A549 (cell line): Measurements from ENCODE around the gene DPAGT1. TPM values are rescaled to one million over a fixed set of nuclear protein-coding genes. Genes with fewer than 3 reads are reported as not detected.

Experiments used
- ATAC-seq, 2 experiments: fragments of 200-7000 bp in 1 of 2; fragments of >200 bp in 1 of 2; cut with Nextera tagmentation in 1 of 2; cut with Tn5 transposase in 1 of 2; 3 replicates each; pipeline versions ENCODE4 v1.8.0 to v1.9.1; 2018 to 2020; ENCODE audit warnings: mild to moderate bottlenecking in 1 of 2, moderate library complexity in 1 of 2
- CTCF ChIA-PET: fragments of 300-600 bp; sonication (Branson Sonifier 250); formaldehyde crosslinking; extraction: SDS; loops from one replicate; lab custom pipeline; 2021; ENCODE audit warnings: antibody characterized with exemption, inconsistent platforms; lab: Yijun Ruan, JAX
- POLR2A ChIA-PET: fragments of 350-600 bp; formaldehyde crosslinking; extraction: SDS; loops from one replicate; lab custom pipeline; 2021; ENCODE audit warnings: antibody characterized with exemption, inconsistent platforms; lab: Yijun Ruan, JAX
- DNase-seq, 2 experiments: peaks; one replicate each; pipeline versions ENCODE4 v3.0.0 to v3.0.0-alpha.2; 2011 to 2016; ENCODE audit warnings: low read depth in 1 of 2, low spot score in 1 of 2
- FAIRE-seq: peaks from 2 replicates; lab custom pipeline; 2011; peaks lifted over from hg19 to GRCh38; lab: Jason Lieb, UNC
- H3K27ac ChIP-seq, 2 experiments: fragments of >200 bp; sonication (Bioruptor Twin); formaldehyde crosslinking; 3 replicates each; pipeline ENCODE4 v1.5.1; 2016 to 2017
- H3K4me1 ChIP-seq: fragments of >200 bp; sonication (Bioruptor Twin); formaldehyde crosslinking; 3 replicates; pipeline ENCODE4 v1.6.1; 2016
- H3K4me2 ChIP-seq: fragments of >200 bp; sonication (Bioruptor Twin); formaldehyde crosslinking; 3 replicates; pipeline ENCODE4 v1.6.1; 2016
- H3K4me3 ChIP-seq: fragments of >200 bp; sonication (Bioruptor Twin); formaldehyde crosslinking; 3 replicates; pipeline ENCODE4 v1.5.1; 2016
- H3K9me3 ChIP-seq: fragments of >200 bp; sonication (Bioruptor Twin); formaldehyde crosslinking; 3 replicates; pipeline ENCODE4 v1.6.1; 2016
- CEBPB ChIP-seq, 2 experiments: fragments of >200 bp in 1 of 2; sonication (Bioruptor Twin) in 1 of 2; formaldehyde crosslinking in 1 of 2; IDR thresholded peaks; 2 replicates each; pipeline ENCODE4 v1.6.1; 2012 to 2016
- CHD2 ChIP-seq: fragments of 150-350 bp; IDR thresholded peaks from 2 replicates; pipeline ENCODE4 v1.6.1; 2014; ENCODE audit warnings: low read length; ENCODE audit not compliant: partially characterized antibody
- CHD4 ChIP-seq: fragments of 200-600 bp; sonication (generic); IDR thresholded peaks from 2 replicates; pipeline ENCODE4 v1.6.1; 2016; ENCODE audit warnings: antibody characterized with exemption, mild to moderate bottlenecking, borderline replicate concordance
- FOXS1 ChIP-seq: fragments of 250-450 bp; sonication (Bioruptor Pico); IDR thresholded peaks from 2 replicates; pipeline ENCODE4 v1.5.0; 2020; ENCODE audit warnings: mild to moderate bottlenecking, moderate library complexity
- HDAC2 ChIP-seq: fragments of 200-600 bp; sonication (generic); IDR thresholded peaks from 2 replicates; pipeline ENCODE4 v1.6.1; 2016
- HEYL ChIP-seq: fragments of 250-450 bp; sonication (Bioruptor Pico); IDR thresholded peaks from 2 replicates; pipeline ENCODE4 v1.8.0; 2021; ENCODE audit warnings: mild to moderate bottlenecking, moderate library complexity
- HOXB13 ChIP-seq: fragments of 250-450 bp; sonication (Bioruptor Pico); IDR thresholded peaks from 2 replicates; pipeline ENCODE4 v1.5.0; 2020; ENCODE audit warnings: low read depth, mild to moderate bottlenecking, moderate library complexity
- JUNB ChIP-seq: fragments of >200 bp; sonication (Bioruptor Twin); formaldehyde crosslinking; IDR thresholded peaks from 2 replicates; pipeline ENCODE4 v1.6.1; 2016
- KDM1A ChIP-seq: fragments of 200-600 bp; sonication (generic); IDR thresholded peaks from 2 replicates; pipeline ENCODE4 v1.6.1; 2016; ENCODE audit warnings: low read depth, mild to moderate bottlenecking
- MAFK ChIP-seq: fragments of 450-650 bp; IDR thresholded peaks from 2 replicates; pipeline ENCODE4 v1.6.1; 2014; ENCODE audit not compliant: partially characterized antibody
- NPAS2 ChIP-seq: fragments of 250-450 bp; sonication (Bioruptor Pico); IDR thresholded peaks from 2 replicates; pipeline ENCODE4 v1.8.0; 2022; ENCODE audit warnings: mild to moderate bottlenecking, moderate library complexity, borderline replicate concordance
- RAD21 ChIP-seq, 2 experiments: fragments of >200 bp in 1 of 2; sonication (Bioruptor Twin) in 1 of 2; formaldehyde crosslinking in 1 of 2; IDR thresholded peaks in 1 of 2; conservative IDR thresholded peaks in 1 of 2; 2 replicates in 1 of 2; 3 replicates in 1 of 2; pipeline ENCODE4 v1.6.1; 2012 to 2018; ENCODE audit warnings: inconsistent platforms in 1 of 2
- RARB ChIP-seq: fragments of 250-450 bp; sonication (Bioruptor Pico); IDR thresholded peaks from 2 replicates; pipeline ENCODE4 v1.8.0; 2021; ENCODE audit warnings: mild to moderate bottlenecking, moderate library complexity
- REST ChIP-seq: fragments of 200-600 bp; sonication (generic); IDR thresholded peaks from 2 replicates; pipeline ENCODE4 v1.6.1; 2016; ENCODE audit warnings: antibody characterized with exemption, mild to moderate bottlenecking, moderate library complexity
- RFX5 ChIP-seq: fragments of 450-650 bp; IDR thresholded peaks from 2 replicates; pipeline ENCODE4 v1.7.1; 2014; ENCODE audit warnings: antibody characterized with exemption, mild to moderate bottlenecking, moderate library complexity
- TP53 ChIP-seq: fragments of 250-450 bp; sonication (Bioruptor Pico); IDR thresholded peaks from 2 replicates; pipeline ENCODE4 v1.5.0; 2021; ENCODE audit warnings: mild to moderate bottlenecking, moderate library complexity
- ZNF302 ChIP-seq: fragments of 250-450 bp; sonication (Bioruptor Pico); IDR thresholded peaks from 2 replicates; pipeline ENCODE4 v1.9.0; 2021; ENCODE audit warnings: inconsistent platforms, mild to moderate bottlenecking, moderate library complexity
- WGBS: methylation state at CpG from one replicate; pipeline ENCODE4 v1.1.6; 2017; ENCODE audit errors: missing lambda C conversion rate; 5-methylcytosine and 5-hydroxymethylcytosine counted together
- polyA plus RNA-seq, 4 experiments: library from polyadenylated mRNA; depleted of rRNA in 3 of 4; stranded (reverse); fragments of >200 nt; fragmentation: RNase III in 1 of 4; extraction: RNeasy Plus Mini Kit Qiagen cat#74134 plus additional on column Dnase treatment in 1 of 4; gene quantifications; 2 replicates in 3 of 4; 3 replicates in 1 of 4; pipeline ENCODE4 v1.2.3, GENCODE V29; 2011 to 2017
- TF ChIP-seq, protein P1 (sequence below): fragments of >200 bp; sonication (Bioruptor Twin); formaldehyde crosslinking; IDR thresholded peaks from 2 replicates; pipeline ENCODE4 v1.6.1; 2016
- TF ChIP-seq, protein P2 (sequence below): IDR thresholded peaks from 2 replicates; pipeline ENCODE4 v1.6.1; 2012
- TF ChIP-seq, protein P3 (sequence below): IDR thresholded peaks from 2 replicates; pipeline ENCODE4 v1.6.1; 2012

Gene DPAGT1
- polyA plus RNA-seq, 2 of the 4 experiments (the other 2 are of a cell fraction) = 43.7 to 81.4 TPM

- H3K9me3 ChIP-seq = no peaks in the 10 kb centered on the region
- H3K4me1 ChIP-seq = 0 out of 3 replicates have a peak, but pooled peaks cover 4% of the 10 kb centered on the region
- FAIRE-seq = no peak
- 4% methylated on average over 5 of the region's 16 CpGs for WGBS
- peak overlapping the region; percentile 54 to 85 for H3K27ac ChIP-seq
- peak overlapping the region; percentile 51 for H3K4me3 ChIP-seq
- H3K4me2 ChIP-seq = peak overlapping the region; percentile 90
- ChIA-PET CTCF (interaction anchor here (0.9 to 7.2 kb wide), 4 partner anchors 8 to 136 kb away, joined by 3 to 39 read pairs (median 4); no protein-coding TSS in a partner anchor), POLR2A (no interaction called here)
- 0 out of 6 replicates have a peak, but pooled peaks of 1 of the 2 experiments have one; percentile 15 for ATAC-seq
- DNase-seq = no peak
- TF ChIP-seq CEBPB (IDR thresholded peaks at IDR 0.05) = 0 out of 4 replicates have a peak, but pooled peaks of 1 of the 2 experiments have one; percentile 14
- no peak for TF ChIP-seq JUNB
These were observed 47.0 kb upstream of the DPAGT1 start for GRCh38 chr11:119148720-119149017.

DNA sequence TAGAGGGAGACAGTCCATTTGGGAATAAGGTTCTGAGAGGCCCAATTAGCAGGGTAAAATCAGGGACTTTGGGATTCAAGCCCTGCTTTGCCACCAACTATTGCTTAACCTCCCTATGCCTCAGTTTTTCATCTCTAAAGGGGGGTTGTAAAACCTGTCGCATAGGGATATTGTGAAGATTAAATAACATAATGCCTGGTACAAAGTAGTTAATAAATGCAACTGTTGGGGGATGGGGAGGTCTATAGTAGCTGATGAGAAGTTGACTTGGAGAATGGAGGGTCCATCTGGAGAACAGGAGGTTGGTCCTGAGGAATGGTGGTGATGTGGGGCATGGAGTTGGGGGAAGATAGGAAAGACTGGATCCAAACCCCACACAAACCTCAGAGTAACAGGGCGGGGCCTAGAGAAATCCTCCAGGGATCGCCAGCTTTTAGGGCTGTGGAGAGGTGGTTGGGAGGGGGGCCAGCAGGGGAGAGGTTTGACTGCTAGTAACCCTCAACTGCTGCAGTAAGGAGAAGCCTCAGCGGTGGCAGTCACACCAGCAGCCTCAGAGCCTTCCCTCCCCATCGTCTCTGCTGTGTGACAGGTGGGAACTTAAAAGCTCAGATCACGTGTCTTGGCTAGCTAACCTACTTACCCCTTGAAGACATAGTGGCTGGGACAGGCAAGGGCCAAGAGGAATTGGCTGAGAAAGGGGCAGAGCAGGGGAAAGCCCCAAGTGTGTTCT is 46.1 kb upstream of the DPAGT1 start:
- Histone ChIP-seq H3K4me2 (no peak overlapping the region), H3K27ac (no peak overlapping the region), H3K4me3 (no peak overlapping the region), H3K9me3 (no peaks in the 10 kb centered on the region), H3K4me1 (0 out of 3 replicates have a peak, but pooled peaks cover 4% of the 10 kb centered on the region)
- ATAC-seq (no peak), DNase-seq (no peak), FAIRE-seq (no peak)
- ChIA-PET POLR2A (no interaction called here), CTCF (interaction anchor here (1.2 to 7.2 kb wide), 4 partner anchors 9 to 191 kb away, joined by 3 to 39 read pairs (median 4); no protein-coding TSS in a partner anchor)
- 71% methylated on average over 4 of the region's 6 CpGs for WGBS
- TF ChIP-seq HOXB13 (CRISPR knock-in tag) = no peak
- no peak for TF ChIP-seq MAFK
- TF ChIP-seq HEYL (CRISPR knock-in tag) = no peak
- no peak for TF ChIP-seq RFX5
- no peak for TF ChIP-seq CHD4
- TF ChIP-seq, protein P1, sequence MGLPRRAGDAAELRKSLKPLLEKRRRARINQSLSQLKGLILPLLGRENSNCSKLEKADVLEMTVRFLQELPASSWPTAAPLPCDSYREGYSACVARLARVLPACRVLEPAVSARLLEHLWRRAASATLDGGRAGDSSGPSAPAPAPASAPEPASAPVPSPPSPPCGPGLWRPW = no peak
- TF ChIP-seq, protein P2, sequence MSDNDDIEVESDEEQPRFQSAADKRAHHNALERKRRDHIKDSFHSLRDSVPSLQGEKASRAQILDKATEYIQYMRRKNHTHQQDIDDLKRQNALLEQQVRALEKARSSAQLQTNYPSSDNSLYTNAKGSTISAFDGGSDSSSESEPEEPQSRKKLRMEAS = no peak
- no peak for TF ChIP-seq TP53 (CRISPR knock-in tag)
- TF ChIP-seq NPAS2 (CRISPR knock-in tag) = no peak
- TF ChIP-seq, protein P3, sequence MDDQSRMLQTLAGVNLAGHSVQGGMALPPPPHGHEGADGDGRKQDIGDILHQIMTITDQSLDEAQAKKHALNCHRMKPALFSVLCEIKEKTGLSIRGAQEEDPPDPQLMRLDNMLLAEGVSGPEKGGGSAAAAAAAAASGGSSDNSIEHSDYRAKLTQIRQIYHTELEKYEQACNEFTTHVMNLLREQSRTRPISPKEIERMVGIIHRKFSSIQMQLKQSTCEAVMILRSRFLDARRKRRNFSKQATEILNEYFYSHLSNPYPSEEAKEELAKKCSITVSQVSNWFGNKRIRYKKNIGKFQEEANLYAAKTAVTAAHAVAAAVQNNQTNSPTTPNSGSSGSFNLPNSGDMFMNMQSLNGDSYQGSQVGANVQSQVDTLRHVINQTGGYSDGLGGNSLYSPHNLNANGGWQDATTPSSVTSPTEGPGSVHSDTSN = no peak
- TF ChIP-seq RARB (CRISPR knock-in tag) = no peak

- CTCF ChIA-PET = interaction anchor here (0.7 to 2.6 kb wide), 19 partner anchors 8 to 262 kb away, joined by 3 to 13 read pairs (median 5); partner anchors contain the start of gene NHERF4
- no peak overlapping the region for H3K4me2 ChIP-seq
- FAIRE-seq = no peak
- no peak for DNase-seq
- no peak overlapping the region for H3K4me3 ChIP-seq
- no peaks in the 10 kb centered on the region for H3K9me3 ChIP-seq
- ATAC-seq = no peak
- H3K4me1 ChIP-seq = 0 out of 3 replicates have a peak, but pooled peaks cover 4% of the 10 kb centered on the region
- no peak overlapping the region for H3K27ac ChIP-seq
- 33% methylated on average over 3 of the region's 3 CpGs for WGBS
- POLR2A ChIA-PET = no interaction called here
- TF ChIP-seq, protein P2 = no peak
- TF ChIP-seq KDM1A = no peak
These were observed 43.9 kb upstream of the DPAGT1 start for GRCh38 chr11:119145551-119145950.

DNA sequence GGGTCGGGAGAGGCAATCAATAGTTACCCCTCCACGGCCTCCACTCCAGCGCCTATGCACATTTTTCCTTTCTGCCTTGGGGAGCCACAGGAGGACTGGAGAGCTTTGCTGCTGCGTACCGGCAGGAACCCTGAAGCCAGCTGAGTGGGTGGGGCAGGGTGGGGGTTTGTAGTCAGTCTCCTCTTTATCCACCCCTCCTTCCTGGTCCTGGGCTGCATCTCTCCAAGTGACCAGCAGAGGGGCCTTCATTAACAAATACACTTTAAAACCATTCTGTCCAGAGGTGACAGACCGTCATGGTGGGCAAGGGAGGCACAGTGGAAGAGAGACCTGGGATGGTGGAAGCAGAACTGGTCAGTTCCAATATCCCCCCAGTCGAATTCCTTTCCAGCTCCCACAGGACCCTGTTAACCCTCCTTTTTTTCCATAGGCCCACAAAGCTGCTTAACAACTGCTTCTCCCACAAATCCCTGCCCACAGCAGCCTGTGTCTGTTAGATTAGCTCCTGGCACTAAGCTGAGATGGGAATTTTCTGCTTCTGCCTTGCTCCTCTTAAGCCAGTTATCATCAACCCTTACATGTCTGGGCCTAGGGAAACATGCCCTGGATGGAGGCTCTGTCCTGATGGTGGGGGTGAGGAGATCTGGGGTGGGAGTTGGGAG is 43.3 kb upstream of the DPAGT1 start:
- Histone ChIP-seq H3K9me3 (no peaks in the 10 kb centered on the region), H3K4me1 (0 out of 3 replicates have a peak, but pooled peaks cover 4% of the 10 kb centered on the region), H3K4me2 (peak overlapping the region; percentile 80), H3K27ac (peak overlapping the region; percentile 45 to 60; a peak in 2 of 6 replicates), H3K4me3 (no peak overlapping the region)
- DNase-seq (peak; percentile 81 to 90), FAIRE-seq (no peak), ATAC-seq (peak; percentile 90 to 93)
- ChIA-PET POLR2A (interaction anchor here (0.7 kb wide), 1 partner anchor 24 kb away, joined by 10 read pairs; no protein-coding TSS in a partner anchor), CTCF (interaction anchor here (0.7 to 2.6 kb wide), 19 partner anchors 9 to 177 kb away, joined by 3 to 13 read pairs (median 5); partner anchors contain the start of gene NHERF4)
- WGBS = 6% methylated on average over 7 of the region's 7 CpGs
- no peak for TF ChIP-seq REST
- TF ChIP-seq ZNF302 (CRISPR knock-in tag) = no peak
- no peak for TF ChIP-seq CHD2
- peak; percentile 37 to 41; a peak in 3 of 5 replicates for TF ChIP-seq RAD21 (conservative IDR thresholded peaks at IDR 0.05 in 1 of 2, IDR thresholded peaks at IDR 0.05 in 1 of 2)
- TF ChIP-seq HDAC2 = no peak
- TF ChIP-seq FOXS1 = no peak
